CD4-positive, alpha-beta T cell (primary cell): ENCODE results near the gene GALNTL6. TPM values are rescaled to one million over a fixed set of nuclear protein-coding genes. Genes with fewer than 3 reads are reported as not detected.
"Not testable (repeated sequence)": the region's sequence is repeated elsewhere in the genome, so short reads cannot be mapped to it uniquely, and the experiment has no call there.

Experiments
- ATAC-seq: fragments of 200-7000 bp; cut with Tn5 transposase; one replicate; pipeline ENCODE4 v1.10.0; 2022; ENCODE audit warnings: mild to moderate bottlenecking; ENCODE audit not compliant: poor library complexity
- CTCF ChIA-PET: fragments of 350-600 bp; sonication (Branson Sonifier 250); formaldehyde crosslinking; loops from one replicate; lab custom pipeline; 2021; ENCODE audit warnings: antibody characterized with exemption, inconsistent platforms; lab: Charles Lee
- POLR2A ChIA-PET: fragments of 350-600 bp; sonication (Branson Sonifier 250); formaldehyde crosslinking; loops from one replicate; lab custom pipeline; 2021; ENCODE audit warnings: antibody characterized with exemption, inconsistent platforms; lab: Charles Lee
- DNase-seq, 14 experiments: peaks; one replicate each; pipeline ENCODE4 v3.0.0-alpha.2; 2013 to 2020; ENCODE audit warnings: mixed read lengths in 2 of 14
- H3K27ac ChIP-seq, 2 donors: one replicate each; pipeline versions ENCODE4 v1.5.1 to v1.7.0; 2013; ENCODE audit warnings: low read length in 2 of 2, low read depth in 1 of 2, mild to moderate bottlenecking in 1 of 2
- H3K27me3 ChIP-seq, 2 experiments: 1 replicate in 1 of 2; 2 replicates in 1 of 2; pipeline versions ENCODE4 v1.6.1 to v1.7.0; 2013; ENCODE audit warnings: low read length in 2 of 2, control low read depth in 1 of 2, mild to moderate bottlenecking in 1 of 2, moderate library complexity in 1 of 2; ENCODE audit not compliant: insufficient read depth in 2 of 2, control insufficient read depth in 1 of 2
- H3K36me3 ChIP-seq: one replicate; pipeline ENCODE4 v1.6.1; 2013; ENCODE audit warnings: low read length, control low read depth; ENCODE audit not compliant: insufficient read depth
- H3K4me1 ChIP-seq: one replicate; pipeline ENCODE4 v1.6.1; 2013; ENCODE audit warnings: low read length, control low read depth; ENCODE audit not compliant: insufficient read depth
- H3K4me3 ChIP-seq: one replicate; pipeline ENCODE4 v1.5.1; 2013; ENCODE audit warnings: mild to moderate bottlenecking, low read length, moderate library complexity
- H3K9me3 ChIP-seq, 2 experiments: 1 replicate in 1 of 2; 2 replicates in 1 of 2; pipeline versions ENCODE4 v1.6.1 to v1.7.0; 2013; ENCODE audit warnings: low read length in 2 of 2, mild to moderate bottlenecking in 2 of 2, control low read depth in 1 of 2, moderate library complexity in 1 of 2; ENCODE audit not compliant: control insufficient read depth in 1 of 2, insufficient read depth in 1 of 2
- H3K27ac Mint-ChIP-seq: one replicate; pipeline ENCODE4 v1.8.0; 2020; ENCODE audit warnings: mixed read lengths
- H3K27me3 Mint-ChIP-seq: one replicate; pipeline ENCODE4 v1.8.0; 2021; ENCODE audit warnings: mixed read lengths
- H3K36me3 Mint-ChIP-seq: one replicate; pipeline ENCODE4 v1.8.0; 2021; ENCODE audit warnings: low read depth, mixed read lengths
- H3K4me1 Mint-ChIP-seq: one replicate; pipeline ENCODE4 v1.8.0; 2021; ENCODE audit warnings: low read depth, mixed read lengths
- H3K4me3 Mint-ChIP-seq: one replicate; pipeline ENCODE4 v1.8.0; 2020; ENCODE audit warnings: mild to moderate bottlenecking, mixed read lengths
- H3K9me3 Mint-ChIP-seq: one replicate; pipeline ENCODE4 v1.8.0; 2020; ENCODE audit warnings: mixed read lengths
- CTCF ChIP-seq: fragments of 200-600 bp; IDR thresholded peaks from one replicate; pipeline ENCODE4 v1.8.0; 2022; ENCODE audit warnings: antibody characterized with exemption, mild to moderate bottlenecking
- intact Hi-C, 2 experiments: fragments of 100-400 bp; cut with DNase I in 1 of 2; cut with micrococcal nuclease in 1 of 2; formaldehyde crosslinking; loops; one replicate each; pipeline versions ENCODE4 v1.15.1 to v1.9.0; 2023 to 2025; cut with DNase I, micrococcal nuclease
- total RNA-seq, 174 experiments: library from RNA in 2 of 174; stranded (reverse) in 2 of 174; gene quantifications; one replicate each; pipeline ENCODE4 v1.2.3 and lab custom pipeline; 2021 to 2026

The GALNTL6 gene
- total RNA-seq, 2 experiments from 2014 or later: not detected

- no peaks in the 10 kb centered on the region for H3K4me1 ChIP-seq
- DNase-seq: no peak
- Mint-ChIP-seq H3K9me3 (peaks cover 10% of the 10 kb centered on the region), H3K4me1 (no peaks in the 10 kb centered on the region), H3K4me3 (no peak overlapping the region), H3K27ac (no peak overlapping the region), H3K36me3 (no peaks in the 10 kb centered on the region), H3K27me3 (peaks cover 10% of the 10 kb centered on the region)
- H3K9me3 ChIP-seq: peaks cover 11 to 12% of the 10 kb centered on the region in 2 experiments
- ATAC-seq: no peak
- H3K27ac ChIP-seq: no peak overlapping the region
- intact Hi-C loops: no loop called here
- ChIA-PET CTCF (no interaction called here), POLR2A (no interaction called here)
- H3K27me3 ChIP-seq: no peaks in the 10 kb centered on the region
- no peak for TF ChIP-seq CTCF
- H3K36me3 ChIP-seq: no peaks in the 10 kb centered on the region
- no peak overlapping the region for H3K4me3 ChIP-seq
Measured at GRCh38 chr4:172898715-172899114, 1085.5 kb downstream of the GALNTL6 start.

GRCh38 chr4:172899861-172900260 lies 1086.7 kb downstream of the GALNTL6 start:
- TF ChIP-seq CTCF: no peak
- CTCF ChIA-PET: no interaction called here
- H3K4me3 Mint-ChIP-seq: no peak overlapping the region

DNA sequence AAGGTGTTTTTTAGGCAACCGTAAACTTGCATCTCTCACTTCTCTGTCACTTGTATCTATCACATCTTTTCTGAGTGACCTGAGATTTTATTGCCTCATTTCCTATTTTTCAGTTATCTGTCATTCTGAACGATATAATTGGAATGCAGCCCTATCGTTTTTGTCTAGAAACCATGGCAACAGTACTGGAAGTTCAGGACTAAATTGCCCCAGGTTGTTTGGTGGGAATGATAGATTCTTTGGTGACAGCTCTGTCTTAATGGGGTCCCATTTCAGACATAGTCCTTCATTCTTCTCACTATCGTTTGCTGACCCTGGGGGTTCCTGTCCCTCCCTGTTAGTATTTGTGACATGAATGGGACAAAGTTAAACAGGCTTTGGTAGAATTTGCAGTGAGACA lies 1087.7 kb downstream of the GALNTL6 start:
- Mint-ChIP-seq H3K9me3 (peaks cover 1% of the 10 kb centered on the region), H3K4me1 (no peaks in the 10 kb centered on the region), H3K36me3 (no peaks in the 10 kb centered on the region), H3K4me3 (no peak overlapping the region), H3K27me3 (peaks cover 17% of the 10 kb centered on the region), H3K27ac (no peak overlapping the region)
- DNase-seq (no peak), ATAC-seq (no peak)
- no peak overlapping the region for H3K4me3 ChIP-seq
- POLR2A ChIA-PET: no interaction called here
- H3K9me3 ChIP-seq: peaks cover 6 to 11% of the 10 kb centered on the region in 2 experiments
- intact Hi-C loops: no loop called here
- no peaks in the 10 kb centered on the region for H3K4me1 ChIP-seq
- CTCF ChIA-PET: no interaction called here
- H3K27me3 ChIP-seq: no peaks in the 10 kb centered on the region
- H3K27ac ChIP-seq: no peak overlapping the region
- no peaks in the 10 kb centered on the region for H3K36me3 ChIP-seq
- no peak for TF ChIP-seq CTCF

More at GRCh38 chr4:172899861-172900260, 1086.7 kb downstream of the GALNTL6 start:
- Histone ChIP-seq H3K27me3 (no peaks in the 10 kb centered on the region), H3K9me3 (peaks cover 11 to 12% of the 10 kb centered on the region in 2 experiments), H3K27ac (no peak overlapping the region), H3K4me1 (no peaks in the 10 kb centered on the region), H3K36me3 (no peaks in the 10 kb centered on the region), H3K4me3 (no peak overlapping the region)
- H3K4me1 Mint-ChIP-seq: no peaks in the 10 kb centered on the region
- peaks cover 7% of the 10 kb centered on the region for H3K9me3 Mint-ChIP-seq
- DNase-seq (no peak), ATAC-seq (no peak)
- intact Hi-C loops: no loop called here
- H3K36me3 Mint-ChIP-seq: no peaks in the 10 kb centered on the region
- H3K27ac Mint-ChIP-seq: no peak overlapping the region
- POLR2A ChIA-PET: no interaction called here
- H3K27me3 Mint-ChIP-seq: peaks cover 14% of the 10 kb centered on the region

DNA sequence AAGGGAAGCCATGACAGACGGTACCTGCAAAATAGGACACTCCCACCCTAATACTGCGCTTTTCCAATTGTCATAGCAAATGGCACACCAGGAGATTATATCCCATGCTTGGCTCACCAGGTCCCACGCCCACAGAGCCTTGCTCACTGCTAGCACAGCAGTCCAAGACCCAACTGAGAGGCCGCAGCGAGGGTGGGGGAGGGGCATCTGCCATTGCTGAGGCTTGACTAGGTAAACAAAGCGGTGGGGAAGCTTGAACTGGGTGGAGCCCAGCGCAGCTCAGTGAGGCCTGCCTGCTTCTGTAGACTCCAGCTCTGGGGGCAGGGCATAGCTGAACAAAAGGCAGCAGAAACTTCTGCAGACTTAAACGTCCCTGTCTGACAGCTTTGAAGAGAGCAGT lies 1099.3 kb downstream of the GALNTL6 start:
- H3K4me1 Mint-ChIP-seq, CTCF ChIA-PET, H3K9me3 Mint-ChIP-seq, intact Hi-C loops, H3K36me3 Mint-ChIP-seq, DNase-seq, H3K4me3 Mint-ChIP-seq, POLR2A ChIA-PET, H3K27ac ChIP-seq, H3K36me3 ChIP-seq, H3K4me3 ChIP-seq, H3K9me3 ChIP-seq, ATAC-seq, H3K4me1 ChIP-seq, H3K27ac Mint-ChIP-seq, H3K27me3 ChIP-seq, H3K27me3 Mint-ChIP-seq: not testable (repeated sequence)

GRCh38 chr4:172917403-172917802 lies 1104.2 kb downstream of the GALNTL6 start:
- H3K4me1 ChIP-seq, POLR2A ChIA-PET, H3K27ac Mint-ChIP-seq, ATAC-seq, H3K4me3 Mint-ChIP-seq, H3K9me3 Mint-ChIP-seq, H3K36me3 ChIP-seq, DNase-seq, H3K36me3 Mint-ChIP-seq, H3K27ac ChIP-seq, H3K27me3 Mint-ChIP-seq, H3K4me3 ChIP-seq, intact Hi-C loops, H3K9me3 ChIP-seq, H3K4me1 Mint-ChIP-seq, CTCF ChIA-PET, H3K27me3 ChIP-seq: not testable (repeated sequence)
